Testis (tissue), 3 donors: Measurements from ENCODE around the gene GSKIP. TPM values are rescaled to one million over a fixed set of nuclear protein-coding genes. Genes with fewer than 3 reads are reported as not detected.

Source experiments
- DNase-seq: peaks from one replicate; pipeline ENCODE4 v3.0.0-alpha.2; 2019
- H3K27ac ChIP-seq, 2 donors: fragments of 200-600 bp; sonication (generic); one replicate each; pipeline ENCODE4 v1.5.1; 2019
- H3K27me3 ChIP-seq: fragments of 200-600 bp; sonication (generic); one replicate; pipeline ENCODE4 v1.5.1; 2019
- H3K36me3 ChIP-seq: fragments of 200-600 bp; sonication (generic); one replicate; pipeline ENCODE4 v1.5.1; 2017; ENCODE audit warnings: low read depth; ENCODE audit errors: missing control alignments
- H3K4me1 ChIP-seq: fragments of 200-600 bp; sonication (generic); one replicate; pipeline ENCODE4 v1.5.1; 2019
- H3K4me3 ChIP-seq, 2 donors: fragments of 200-600 bp; sonication (generic); one replicate each; pipeline ENCODE4 v1.5.1; 2017 to 2019
- H3K9me3 ChIP-seq: fragments of 200-600 bp; sonication (generic); one replicate; pipeline ENCODE4 v1.5.1; 2017
- CTCF ChIP-seq, 3 experiments: fragments of 450-650 bp in 2 of 3; fragments of 200-600 bp in 1 of 3; sonication (generic) in 1 of 3; IDR thresholded peaks; one replicate each; pipeline ENCODE4 v1.5.1; 2016 to 2019; ENCODE audit warnings: antibody characterized with exemption in 3 of 3, mild to moderate bottlenecking in 2 of 3, moderate library complexity in 1 of 3
- POLR2A ChIP-seq: fragments of 450-650 bp; IDR thresholded peaks from one replicate; pipeline ENCODE4 v1.6.1; 2017; ENCODE audit warnings: antibody characterized with exemption, mild to moderate bottlenecking, moderate library complexity
- WGBS, 2 donors: methylation state at CpG; one replicate each; pipeline ENCODE4 v1.1.5; 2018; 5-methylcytosine and 5-hydroxymethylcytosine counted together
- intact Hi-C: fragments of 100-400 bp; cut with DNase I; formaldehyde crosslinking; loops from one replicate; pipeline ENCODE4 v1.15.1; 2023; ENCODE audit warnings: low total_unique reads
- polyA plus RNA-seq: library from polyadenylated mRNA; stranded (reverse); fragments of 350-450 nt; fragmentation: Illumina TruSeq; extraction: RNeasy Lipid Tissue Mini Kit (QIAGEN cat#74804); gene quantifications from one replicate; pipeline ENCODE4 v1.2.3, GENCODE V29; 2014; ENCODE audit warnings: low read depth, low replicate concordance; ENCODE audit not compliant: insufficient read depth
- total RNA-seq, 2 donors: library from RNA; depleted of rRNA; stranded (reverse); fragments of >200 nt; gene quantifications; one replicate each; pipeline ENCODE4 v1.2.3, GENCODE V29; 2016

GSKIP gene
- total and polyA plus RNA-seq, 3 donors from 2014 or later = 11.2 to 68.3 (median 25.4) TPM

GRCh38 chr14:96370528-96370927 lies 7.2 kb downstream of the GSKIP start:
- Histone ChIP-seq H3K27ac (no peak overlapping the region), H3K36me3 (no peaks in the 10 kb centered on the region), H3K27me3 (no peaks in the 10 kb centered on the region), H3K9me3 (no peaks in the 10 kb centered on the region), H3K4me3 (no peak overlapping the region), H3K4me1 (no peaks in the 10 kb centered on the region)
- 93 to 100% methylated on average over 5 of the region's 5 CpGs for WGBS, 2 donors
- intact Hi-C loops = no loop called here
- DNase-seq = no peak
- no peak for TF ChIP-seq CTCF (IDR thresholded peaks at IDR 0.05)
- TF ChIP-seq POLR2A = no peak

- no peak for DNase-seq
- Histone ChIP-seq H3K27ac (no peak overlapping the region), H3K36me3 (no peaks in the 10 kb centered on the region), H3K4me1 (no peaks in the 10 kb centered on the region), H3K27me3 (no peaks in the 10 kb centered on the region), H3K9me3 (no peaks in the 10 kb centered on the region), H3K4me3 (no peak overlapping the region)
- TF ChIP-seq CTCF (IDR thresholded peaks at IDR 0.05) (no peak), POLR2A (no peak)
- 84 to 91% methylated on average over 3 of the region's 3 CpGs for whole genome bisulfite sequencing, 2 donors
- intact Hi-C loops = no loop called here
Measured at GRCh38 chr14:96373538-96373937, 10.2 kb downstream of the GSKIP start.

GRCh38 chr14:96376093-96376492 lies 12.8 kb downstream of the GSKIP start:
- H3K4me3 ChIP-seq = no peak overlapping the region
- no peaks in the 10 kb centered on the region for H3K4me1 ChIP-seq
- no peaks in the 10 kb centered on the region for H3K9me3 ChIP-seq
- H3K27me3 ChIP-seq = no peaks in the 10 kb centered on the region
- intact Hi-C loops = no loop called here
- TF ChIP-seq POLR2A (no peak), CTCF (IDR thresholded peaks at IDR 0.05) (no peak)
- WGBS, 2 donors = 87 to 90% methylated on average over 3 of the region's 3 CpGs
- H3K36me3 ChIP-seq = no peaks in the 10 kb centered on the region
- no peak for DNase-seq
- no peak overlapping the region for H3K27ac ChIP-seq

GRCh38 chr14:96380735-96381134 lies 17.4 kb downstream of the GSKIP start:
- DNase-seq = no peak
- Histone ChIP-seq H3K4me1 (no peaks in the 10 kb centered on the region), H3K36me3 (no peaks in the 10 kb centered on the region), H3K27ac (no peak overlapping the region), H3K27me3 (no peaks in the 10 kb centered on the region), H3K4me3 (no peak overlapping the region), H3K9me3 (no peaks in the 10 kb centered on the region)
- intact Hi-C loops = no loop called here
- WGBS, 2 donors = 82 to 96% methylated on average over 3 of the region's 3 CpGs
- TF ChIP-seq POLR2A (no peak), CTCF (IDR thresholded peaks at IDR 0.05) (no peak)

- Histone ChIP-seq H3K4me3 (no peak overlapping the region), H3K36me3 (no peaks in the 10 kb centered on the region), H3K27me3 (no peaks in the 10 kb centered on the region), H3K4me1 (no peaks in the 10 kb centered on the region), H3K9me3 (no peaks in the 10 kb centered on the region), H3K27ac (no peak overlapping the region)
- WGBS, 2 donors = 91 to 92% methylated on average over 2 of the region's 2 CpGs
- intact Hi-C loops = no loop called here
- TF ChIP-seq POLR2A = no peak
- TF ChIP-seq CTCF (IDR thresholded peaks at IDR 0.05) = no peak
- no peak for DNase-seq
Measured at GRCh38 chr14:96383445-96383844, 20.1 kb downstream of the GSKIP start.
